Loucy (cell line): ENCODE data around the gene UCHL1.

Experiments used
- EZH2phosphoT487 ChIP-seq: fragments of 200-600 bp; IDR thresholded peaks from 2 replicates; pipeline ENCODE4 v1.6.1; 2018; ENCODE audit warnings: antibody characterized with exemption, mild to moderate bottlenecking, moderate library complexity, borderline replicate concordance
- TF ChIP-seq, protein P1 (sequence below): fragments of 200-600 bp; sonication (generic); conservative IDR thresholded peaks from 2 replicates; pipeline ENCODE4 v1.5.1; 2014; ENCODE audit warnings: mild to moderate bottlenecking, antibody characterized with exemption, low read length

- TF ChIP-seq, protein P1, sequence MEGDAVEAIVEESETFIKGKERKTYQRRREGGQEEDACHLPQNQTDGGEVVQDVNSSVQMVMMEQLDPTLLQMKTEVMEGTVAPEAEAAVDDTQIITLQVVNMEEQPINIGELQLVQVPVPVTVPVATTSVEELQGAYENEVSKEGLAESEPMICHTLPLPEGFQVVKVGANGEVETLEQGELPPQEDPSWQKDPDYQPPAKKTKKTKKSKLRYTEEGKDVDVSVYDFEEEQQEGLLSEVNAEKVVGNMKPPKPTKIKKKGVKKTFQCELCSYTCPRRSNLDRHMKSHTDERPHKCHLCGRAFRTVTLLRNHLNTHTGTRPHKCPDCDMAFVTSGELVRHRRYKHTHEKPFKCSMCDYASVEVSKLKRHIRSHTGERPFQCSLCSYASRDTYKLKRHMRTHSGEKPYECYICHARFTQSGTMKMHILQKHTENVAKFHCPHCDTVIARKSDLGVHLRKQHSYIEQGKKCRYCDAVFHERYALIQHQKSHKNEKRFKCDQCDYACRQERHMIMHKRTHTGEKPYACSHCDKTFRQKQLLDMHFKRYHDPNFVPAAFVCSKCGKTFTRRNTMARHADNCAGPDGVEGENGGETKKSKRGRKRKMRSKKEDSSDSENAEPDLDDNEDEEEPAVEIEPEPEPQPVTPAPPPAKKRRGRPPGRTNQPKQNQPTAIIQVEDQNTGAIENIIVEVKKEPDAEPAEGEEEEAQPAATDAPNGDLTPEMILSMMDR, result no peak
- no peak for TF ChIP-seq EZH2phosphoT487
Measured at GRCh38 chr4:41245983-41246382, 10.7 kb upstream of the UCHL1 start.
